WERI-Rb-1 (cell line): ENCODE results near the gene PDE3B.
"Not testable (repeated sequence)": the region's sequence is repeated elsewhere in the genome, so short reads cannot be mapped to it uniquely, and the experiment has no call there.

ENCODE experiments used
- DNase-seq: peaks from one replicate; pipeline ENCODE4 v3.0.0-alpha.2; 2020
- H3K27ac ChIP-seq: fragments of 250-450 bp; sonication (Bioruptor Pico); 2 replicates; pipeline ENCODE4 v1.5.1; 2020; ENCODE audit warnings: mild to moderate bottlenecking, moderate library complexity
- H3K27me3 ChIP-seq: fragments of 250-450 bp; sonication (Bioruptor Pico); 2 replicates; pipeline ENCODE4 v1.5.1; 2021; ENCODE audit warnings: mild to moderate bottlenecking, low read depth, moderate library complexity; ENCODE audit not compliant: insufficient read depth, severe bottlenecking
- H3K36me3 ChIP-seq: fragments of 250-450 bp; sonication (Bioruptor Pico); 2 replicates; pipeline ENCODE4 v1.5.1; 2020; ENCODE audit warnings: mild to moderate bottlenecking, moderate library complexity
- H3K4me3 ChIP-seq: 2 replicates; pipeline ENCODE4 v1.5.1; 2011; ENCODE audit warnings: low read depth, mild to moderate bottlenecking, control low read depth, low read length
- H3K9me3 ChIP-seq: fragments of 250-450 bp; sonication (Bioruptor Pico); 2 replicates; pipeline ENCODE4 v1.5.1; 2021; ENCODE audit warnings: mild to moderate bottlenecking, moderate library complexity; ENCODE audit not compliant: severe bottlenecking
- CTCF ChIP-seq: IDR thresholded peaks from 2 replicates; pipeline ENCODE4 v1.5.1; 2011; ENCODE audit warnings: low read depth, mild to moderate bottlenecking, control low read depth, inconsistent platforms, low read length

PDE3B gene

DNA sequence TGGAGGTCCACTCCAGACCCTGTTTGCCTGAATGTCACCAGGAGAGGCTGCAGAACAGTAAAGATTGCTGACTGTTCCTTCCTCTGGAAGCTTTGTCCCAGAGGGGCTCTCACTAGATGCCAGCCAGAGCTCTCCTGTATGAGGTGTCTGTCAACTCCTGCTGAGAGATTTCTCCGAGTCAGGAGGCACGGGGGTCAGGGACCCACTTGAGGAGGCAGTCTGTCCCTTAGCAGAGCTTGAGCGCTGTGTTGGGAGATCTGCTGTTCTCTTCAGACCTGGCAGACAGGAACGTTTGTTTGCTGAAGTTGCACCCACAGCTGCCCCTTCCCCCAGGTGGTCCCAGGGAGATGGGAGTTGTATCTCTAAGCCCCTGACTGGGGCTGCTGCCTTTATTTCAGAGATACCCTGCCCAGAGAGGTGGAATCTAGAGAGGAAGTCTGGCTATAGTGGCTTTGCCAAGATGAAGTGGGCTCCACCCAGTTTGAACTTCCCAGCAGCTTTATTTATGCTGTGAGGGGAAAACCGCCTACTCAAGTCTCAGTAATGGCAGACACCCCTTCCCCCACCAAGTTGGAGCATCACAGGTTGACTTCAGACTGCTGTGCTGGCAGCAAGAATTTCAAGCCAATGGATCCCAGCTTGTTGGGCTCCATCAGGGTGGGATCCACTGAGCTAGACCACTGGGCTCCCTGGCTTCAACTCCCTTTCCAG is 99.4 kb downstream of the PDE3B start:
- no peak for TF ChIP-seq CTCF
- Histone ChIP-seq H3K36me3 (no peaks in the 10 kb centered on the region), H3K27me3 (no peaks in the 10 kb centered on the region), H3K4me3 (no peak overlapping the region), H3K27ac (no peak overlapping the region), H3K9me3 (no peaks in the 10 kb centered on the region)
- DNase-seq: no peak

DNA sequence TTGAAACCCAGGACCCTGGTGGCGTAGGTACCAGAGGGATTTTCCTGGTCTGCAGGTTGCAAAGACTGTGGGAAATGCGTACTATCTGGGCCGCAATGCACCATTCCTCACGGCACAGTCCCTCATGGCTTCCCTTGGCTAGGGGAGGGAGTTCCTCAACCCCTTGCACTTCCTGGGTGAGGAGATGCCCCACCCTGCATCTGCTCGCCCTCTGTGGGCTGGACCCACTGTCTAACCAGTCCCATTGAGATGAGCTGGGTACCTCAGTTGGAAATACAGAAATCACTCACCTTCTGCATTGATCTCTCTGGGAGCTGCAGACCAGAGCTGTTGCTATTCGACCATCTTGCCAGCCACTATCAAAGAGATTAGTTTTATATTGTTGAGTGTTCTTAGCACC is 100.1 kb downstream of the PDE3B start:
- not testable (repeated sequence) for H3K27me3 ChIP-seq, DNase-seq

GRCh38 chr11:14746857-14747395 is 103.3 kb downstream of the PDE3B start:
- H3K36me3 ChIP-seq: no peaks in the 10 kb centered on the region
- no peaks in the 10 kb centered on the region for H3K27me3 ChIP-seq
- no peak for TF ChIP-seq CTCF
- no peaks in the 10 kb centered on the region for H3K9me3 ChIP-seq
- DNase-seq: no peak
- no peak overlapping the region for H3K4me3 ChIP-seq
- H3K27ac ChIP-seq: no peak overlapping the region

More for the DNA sequence above, 100.1 kb downstream of the PDE3B start:
- not testable (repeated sequence) for H3K27ac ChIP-seq, H3K9me3 ChIP-seq, H3K4me3 ChIP-seq, H3K36me3 ChIP-seq

GRCh38 chr11:14748090-14748489 is 104.5 kb downstream of the PDE3B start:
- H3K9me3 ChIP-seq: no peaks in the 10 kb centered on the region
- H3K36me3 ChIP-seq: no peaks in the 10 kb centered on the region
- DNase-seq: no peak
- no peak for TF ChIP-seq CTCF
- no peaks in the 10 kb centered on the region for H3K27me3 ChIP-seq
- H3K27ac ChIP-seq: no peak overlapping the region
- no peak overlapping the region for H3K4me3 ChIP-seq

DNA sequence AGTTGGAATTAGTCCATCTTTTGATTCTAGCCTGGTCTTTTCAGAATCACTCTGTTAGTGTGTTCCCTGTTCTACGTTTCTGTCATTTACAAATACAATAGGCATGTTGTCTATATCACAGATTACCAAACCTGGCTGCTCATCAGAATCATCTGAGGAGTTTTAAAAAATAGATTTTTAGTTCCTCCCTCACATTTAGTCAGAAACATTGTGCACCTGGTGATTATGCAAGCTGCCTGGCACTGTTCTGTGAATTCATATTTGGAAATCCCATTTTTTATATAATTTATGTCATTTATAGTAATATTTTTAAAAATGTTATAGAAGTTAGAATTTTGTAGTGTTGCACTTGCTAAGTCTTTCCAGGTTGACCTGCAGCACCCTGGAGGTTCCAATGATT is 107.3 kb downstream of the PDE3B start:
- Histone ChIP-seq H3K27ac (no peak overlapping the region), H3K27me3 (no peaks in the 10 kb centered on the region), H3K36me3 (no peaks in the 10 kb centered on the region), H3K4me3 (no peak overlapping the region), H3K9me3 (no peaks in the 10 kb centered on the region)
- no peak for DNase-seq
- TF ChIP-seq CTCF: no peak

DNA sequence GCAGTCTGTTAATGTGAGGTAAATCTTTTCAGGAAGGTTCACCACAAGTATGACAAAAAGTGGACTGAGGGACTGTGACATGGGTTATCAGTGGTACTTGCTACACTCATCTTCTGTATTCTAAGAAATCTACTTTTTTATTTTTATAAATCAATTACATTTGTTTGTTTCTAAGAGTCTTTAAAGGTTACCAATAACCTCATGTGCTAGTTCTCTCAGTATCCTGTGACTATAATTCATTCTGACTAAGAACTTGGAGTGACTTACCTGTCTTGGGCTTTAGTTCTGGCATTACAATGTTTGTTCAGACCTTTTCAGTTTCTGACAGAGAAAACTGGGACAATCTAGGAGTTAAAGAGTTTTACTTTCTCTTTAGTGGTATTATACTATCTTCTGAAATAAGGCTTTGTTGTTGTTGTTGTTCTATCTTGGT is 108.4 kb downstream of the PDE3B start:
- no peaks in the 10 kb centered on the region for H3K36me3 ChIP-seq
- no peaks in the 10 kb centered on the region for H3K9me3 ChIP-seq
- no peak for DNase-seq
- TF ChIP-seq CTCF: no peak
- no peaks in the 10 kb centered on the region for H3K27me3 ChIP-seq
- no peak overlapping the region for H3K27ac ChIP-seq
- no peak overlapping the region for H3K4me3 ChIP-seq
